Measurements from ENCODE around the gene HTRA1.

HTRA1 gene

GRCh38 chr10:122471531-122472177 lies 10.3 kb downstream of the HTRA1 start:
- DNase-seq (ENCODE audit: low spot score) = no peak
- TF ChIP-seq, protein P1, sequence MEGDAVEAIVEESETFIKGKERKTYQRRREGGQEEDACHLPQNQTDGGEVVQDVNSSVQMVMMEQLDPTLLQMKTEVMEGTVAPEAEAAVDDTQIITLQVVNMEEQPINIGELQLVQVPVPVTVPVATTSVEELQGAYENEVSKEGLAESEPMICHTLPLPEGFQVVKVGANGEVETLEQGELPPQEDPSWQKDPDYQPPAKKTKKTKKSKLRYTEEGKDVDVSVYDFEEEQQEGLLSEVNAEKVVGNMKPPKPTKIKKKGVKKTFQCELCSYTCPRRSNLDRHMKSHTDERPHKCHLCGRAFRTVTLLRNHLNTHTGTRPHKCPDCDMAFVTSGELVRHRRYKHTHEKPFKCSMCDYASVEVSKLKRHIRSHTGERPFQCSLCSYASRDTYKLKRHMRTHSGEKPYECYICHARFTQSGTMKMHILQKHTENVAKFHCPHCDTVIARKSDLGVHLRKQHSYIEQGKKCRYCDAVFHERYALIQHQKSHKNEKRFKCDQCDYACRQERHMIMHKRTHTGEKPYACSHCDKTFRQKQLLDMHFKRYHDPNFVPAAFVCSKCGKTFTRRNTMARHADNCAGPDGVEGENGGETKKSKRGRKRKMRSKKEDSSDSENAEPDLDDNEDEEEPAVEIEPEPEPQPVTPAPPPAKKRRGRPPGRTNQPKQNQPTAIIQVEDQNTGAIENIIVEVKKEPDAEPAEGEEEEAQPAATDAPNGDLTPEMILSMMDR (IDR thresholded peaks at IDR 0.05; ENCODE audit: poor library complexity, severe bottlenecking) = no peak
- H3K27ac ChIP-seq (ENCODE audit: poor library complexity, severe bottlenecking) = peak overlapping the region; percentile 59
- ATAC-seq (ENCODE audit: low read depth) = peak; percentile 24; the same call in 1 of the 3 replicates
- peaks cover 55% of the 10 kb centered on the region for H3K4me1 ChIP-seq (ENCODE audit: insufficient read depth, poor library complexity, severe bottlenecking)
- H3K9me3 ChIP-seq (ENCODE audit: severe bottlenecking) = no peaks in the 10 kb centered on the region
- peaks cover 11% of the 10 kb centered on the region for H3K36me3 ChIP-seq (ENCODE audit: low read depth)
- H3K27me3 ChIP-seq (ENCODE audit: insufficient read depth, poor library complexity, severe bottlenecking) = no peaks in the 10 kb centered on the region
- no peak overlapping the region for H3K4me3 ChIP-seq (ENCODE audit: severe bottlenecking)

- Histone ChIP-seq H3K36me3 (ENCODE audit: low read depth) (peaks cover 7% of the 10 kb centered on the region), H3K9me3 (ENCODE audit: severe bottlenecking) (no peaks in the 10 kb centered on the region), H3K27ac (ENCODE audit: poor library complexity, severe bottlenecking) (no peak overlapping the region), H3K27me3 (ENCODE audit: insufficient read depth, poor library complexity, severe bottlenecking) (no peaks in the 10 kb centered on the region), H3K4me3 (ENCODE audit: severe bottlenecking) (no peak overlapping the region), H3K4me1 (ENCODE audit: insufficient read depth, poor library complexity, severe bottlenecking) (peaks cover 53% of the 10 kb centered on the region)
- TF ChIP-seq, protein P1 (IDR thresholded peaks at IDR 0.05; ENCODE audit: poor library complexity, severe bottlenecking) = no peak
- DNase-seq (ENCODE audit: low spot score) (no peak), ATAC-seq (ENCODE audit: low read depth) (no peak)
Observed at GRCh38 chr10:122473116-122473515, 11.8 kb downstream of the HTRA1 start.

GRCh38 chr10:122474131-122474818 lies 12.9 kb downstream of the HTRA1 start:
- TF ChIP-seq, protein P1 (IDR thresholded peaks at IDR 0.05; ENCODE audit: poor library complexity, severe bottlenecking) = no peak
- DNase-seq (ENCODE audit: low spot score) = no peak
- no peak overlapping the region for H3K4me3 ChIP-seq (ENCODE audit: severe bottlenecking)
- no peaks in the 10 kb centered on the region for H3K27me3 ChIP-seq (ENCODE audit: insufficient read depth, poor library complexity, severe bottlenecking)
- H3K4me1 ChIP-seq (ENCODE audit: insufficient read depth, poor library complexity, severe bottlenecking) = peaks cover 43% of the 10 kb centered on the region
- ATAC-seq (ENCODE audit: low read depth) = no peak
- no peaks in the 10 kb centered on the region for H3K9me3 ChIP-seq (ENCODE audit: severe bottlenecking)
- no peak overlapping the region for H3K27ac ChIP-seq (ENCODE audit: poor library complexity, severe bottlenecking)
- 0 out of 2 replicates have a peak, but pooled peaks cover 6% of the 10 kb centered on the region for H3K36me3 ChIP-seq (ENCODE audit: low read depth)

GRCh38 chr10:122475100-122475499 lies 13.7 kb downstream of the HTRA1 start:
- H3K4me1 ChIP-seq (ENCODE audit: insufficient read depth, poor library complexity, severe bottlenecking) = peaks cover 35% of the 10 kb centered on the region
- no peaks in the 10 kb centered on the region for H3K27me3 ChIP-seq (ENCODE audit: insufficient read depth, poor library complexity, severe bottlenecking)
- DNase-seq (ENCODE audit: low spot score) (no peak), ATAC-seq (ENCODE audit: low read depth) (no peak)
- H3K36me3 ChIP-seq (ENCODE audit: low read depth) = 0 out of 2 replicates have a peak, but pooled peaks cover 6% of the 10 kb centered on the region
- TF ChIP-seq, protein P1 (IDR thresholded peaks at IDR 0.05; ENCODE audit: poor library complexity, severe bottlenecking) = no peak
- H3K27ac ChIP-seq (ENCODE audit: poor library complexity, severe bottlenecking) = peak overlapping the region; percentile 53
- H3K4me3 ChIP-seq (ENCODE audit: severe bottlenecking) = no peak overlapping the region
- H3K9me3 ChIP-seq (ENCODE audit: severe bottlenecking) = no peaks in the 10 kb centered on the region

Data from RWPE2 (cell line).